ENCODE measurements around the gene ITGAL. TPM values are rescaled to one million over a fixed set of nuclear protein-coding genes. Genes with fewer than 3 reads are reported as not detected.

The ITGAL gene
- total and polyA plus RNA-seq, 2 donors (not counting 1 experiment from before 2014, with no cell fraction given) = 110 to 184 TPM

DNA sequence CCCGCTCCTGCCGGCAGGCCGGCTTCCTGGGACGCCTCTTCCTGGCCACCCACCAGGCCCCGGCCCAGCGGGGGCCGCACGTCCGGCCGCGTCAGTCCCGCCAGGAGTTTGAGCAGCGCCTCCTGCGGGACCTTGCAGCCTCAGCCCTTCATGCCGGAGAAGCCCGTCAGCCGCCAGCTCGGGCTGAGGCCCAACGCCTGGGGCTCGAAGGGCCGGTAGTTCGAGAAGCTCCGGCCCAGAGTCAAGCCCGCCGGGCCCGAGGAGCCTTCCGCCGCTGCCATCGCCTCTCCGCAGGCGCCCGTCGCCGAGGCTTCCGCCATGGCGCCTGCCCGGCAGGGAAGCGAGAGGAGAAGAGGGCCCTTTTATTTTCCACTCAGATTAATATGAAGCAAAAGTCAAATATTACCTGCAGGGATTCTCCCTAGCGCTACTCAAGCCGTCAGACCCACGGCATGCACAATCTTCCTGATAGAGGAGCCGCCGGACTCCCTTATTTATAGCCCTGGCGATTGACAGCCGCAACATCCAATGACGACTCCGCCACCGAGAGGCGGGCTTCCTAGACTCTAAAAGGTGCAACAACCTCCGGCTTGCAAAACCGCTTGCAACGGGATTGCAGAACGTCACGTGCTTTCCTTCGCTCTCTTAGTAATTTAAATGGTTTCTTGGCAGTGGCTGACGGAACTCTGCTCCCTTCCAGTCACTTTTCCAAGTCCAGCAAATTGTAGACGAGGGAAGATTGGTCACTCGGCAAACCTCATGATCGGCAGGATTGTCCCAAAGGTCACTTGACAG is 26.9 kb upstream of the ITGAL start, which contains the start of gene SEPHS2:
Gene SEPHS2 (minus strand): TSS at position 467 of the 795 bp plus-strand sequence. CDS start 147 bp downstream, at position 320.
- peak within 1 kb of the TSS; percentile 74 to 99 (median 78) for H3K4me3 ChIP-seq (ENCODE audit: control extremely low read depth in 1 of 5, extremely low read depth in 1 of 5, insufficient read depth in 1 of 5, low read depth in 2 of 5, low read length in 4 of 5)
- under 1% methylated on average over 56 of the region's 59 CpGs for WGBS (ENCODE audit: insufficient coverage)
- peaks cover 22% of the 10 kb centered on the region for H4K20me1 ChIP-seq (ENCODE audit: control insufficient read depth, insufficient read depth, low read length, poor library complexity, severe bottlenecking)
- peak within 1 kb of the TSS; percentile 72 for H3K4me2 ChIP-seq (replicated peaks; ENCODE audit: low read depth, low read length, poor library complexity, severe bottlenecking)
- Mint-ChIP-seq H3K4me3 (peak within 1 kb of the TSS; percentile 96), H3K27ac (peak within 1 kb of the TSS; percentile 97), H3K4me1 (peaks cover 42% of the 10 kb centered on the region), H3K27me3 (no peaks in the 10 kb centered on the region), H3K9me3 (ENCODE audit: insufficient read depth) (no peaks in the 10 kb centered on the region)
- peaks cover 29 to 36% of the 10 kb centered on the region in 2 donors for H3K4me1 ChIP-seq (ENCODE audit: control insufficient read depth in 2 of 2, insufficient read depth in 2 of 2, low read length in 2 of 2)
- intact Hi-C loops (cut with micrococcal nuclease) = loop anchor here (1.0 to 2.0 kb wide), 5 partner anchors 13 to 82 kb away; partner anchors contain the start of genes DCTPP1 and ITGAL
- H3K9me3 ChIP-seq (ENCODE audit: control extremely low read depth in 1 of 3, control insufficient read depth in 2 of 3, insufficient read depth in 1 of 3, low read length in 2 of 3) = peaks cover 0 to 6% (median 0%) of the 10 kb centered on the region in 3 donors
- H2AFZ ChIP-seq (ENCODE audit: insufficient read depth, low read depth, low read length, poor library complexity, severe bottlenecking) = peak within 1 kb of the TSS; percentile 81
- CTCF ChIA-PET = interaction anchor here (0.7 to 7.4 kb wide), 6 partner anchors 14 to 152 kb away, joined by 4 to 77 read pairs (median 20); partner anchors contain the start of genes DCTPP1, ITGAL and ZNF747
- peaks cover 25% of the 10 kb centered on the region for H3K79me2 ChIP-seq (ENCODE audit: control insufficient read depth, insufficient read depth, low read length)
- peak within 1 kb of the TSS; percentile 74 for H3K9ac ChIP-seq (ENCODE audit: low read length)
- H3K36me3 ChIP-seq (replicated peaks in 1 of 2; ENCODE audit: control extremely low read depth in 1 of 2, control insufficient read depth in 1 of 2, extremely low read depth in 1 of 2, insufficient read depth in 2 of 2, low read length in 1 of 2) = peaks cover 0 to 18% of the 10 kb centered on the region in 2 experiments
- no peaks in the 10 kb centered on the region for H3K27me3 ChIP-seq (replicated peaks in 1 of 4; ENCODE audit: control extremely low read depth in 1 of 4, control insufficient read depth in 3 of 4, insufficient read depth in 4 of 4, low read length in 3 of 4)
- ATAC-seq (ENCODE audit: low read depth) (peak; percentile 96), DNase-seq (peak; percentile 96)
- H3K27ac ChIP-seq (ENCODE audit: low read length in 2 of 2) = peak within 1 kb of the TSS; percentile 78 to 85
- POLR2A ChIA-PET = interaction anchor here (0.8 to 2.1 kb wide), 7 partner anchors 13 to 126 kb away, joined by 3 to 6 read pairs (median 3); partner anchors contain the start of genes DCTPP1, ITGAL and ZNF688
- TF ChIP-seq, protein P1, sequence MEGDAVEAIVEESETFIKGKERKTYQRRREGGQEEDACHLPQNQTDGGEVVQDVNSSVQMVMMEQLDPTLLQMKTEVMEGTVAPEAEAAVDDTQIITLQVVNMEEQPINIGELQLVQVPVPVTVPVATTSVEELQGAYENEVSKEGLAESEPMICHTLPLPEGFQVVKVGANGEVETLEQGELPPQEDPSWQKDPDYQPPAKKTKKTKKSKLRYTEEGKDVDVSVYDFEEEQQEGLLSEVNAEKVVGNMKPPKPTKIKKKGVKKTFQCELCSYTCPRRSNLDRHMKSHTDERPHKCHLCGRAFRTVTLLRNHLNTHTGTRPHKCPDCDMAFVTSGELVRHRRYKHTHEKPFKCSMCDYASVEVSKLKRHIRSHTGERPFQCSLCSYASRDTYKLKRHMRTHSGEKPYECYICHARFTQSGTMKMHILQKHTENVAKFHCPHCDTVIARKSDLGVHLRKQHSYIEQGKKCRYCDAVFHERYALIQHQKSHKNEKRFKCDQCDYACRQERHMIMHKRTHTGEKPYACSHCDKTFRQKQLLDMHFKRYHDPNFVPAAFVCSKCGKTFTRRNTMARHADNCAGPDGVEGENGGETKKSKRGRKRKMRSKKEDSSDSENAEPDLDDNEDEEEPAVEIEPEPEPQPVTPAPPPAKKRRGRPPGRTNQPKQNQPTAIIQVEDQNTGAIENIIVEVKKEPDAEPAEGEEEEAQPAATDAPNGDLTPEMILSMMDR (IDR thresholded peaks at IDR 0.05) = peak; percentile 47
- no peak for TF ChIP-seq EZH2 (IDR thresholded peaks at IDR 0.05; ENCODE audit: borderline replicate concordance, insufficient read depth, low read depth, low read length, poor library complexity, severe bottlenecking)

Measured in B cell (primary cell).